Stimulated activated CD4-positive, alpha-beta T cell treated with anti-CD3 and anti-CD28 coated beads, Interleukin-1b, Interleukin-23, amount 100 ng/mL, for 48 hours (primary cell): ENCODE data around the gene FAF2.
"Not testable (repeated sequence)": the region's sequence is repeated elsewhere in the genome, so short reads cannot be mapped to it uniquely, and the experiment has no call there.

Experiments used
- DNase-seq: peaks from one replicate; pipeline ENCODE4 v3.0.0-alpha.2; 2020

The FAF2 gene

GRCh38 chr5:176463113-176463764 lies 15.1 kb downstream of the FAF2 start:
- no peak for DNase-seq

- no peak for DNase-seq
These were observed 18.2 kb downstream of the FAF2 start for GRCh38 chr5:176466245-176466871.

GRCh38 chr5:176469296-176469695 lies 21.1 kb downstream of the FAF2 start:
- DNase-seq = no peak

GRCh38 chr5:176470539-176470938 lies 22.4 kb downstream of the FAF2 start:
- no peak for DNase-seq

GRCh38 chr5:176471098-176471497 lies 22.9 kb downstream of the FAF2 start:
- DNase-seq = no peak

- DNase-seq = no peak
These were observed 25.3 kb downstream of the FAF2 start for GRCh38 chr5:176473335-176474006.

- DNase-seq = no peak
These were observed 26.3 kb downstream of the FAF2 start for GRCh38 chr5:176474476-176474875.

- DNase-seq = no peak
These were observed 33.5 kb downstream of the FAF2 start for GRCh38 chr5:176481711-176482110.

GRCh38 chr5:176485176-176485575 lies 37.0 kb downstream of the FAF2 start:
- DNase-seq = no peak

- DNase-seq = no peak
These were observed 38.1 kb downstream of the FAF2 start for GRCh38 chr5:176486189-176486757.

- DNase-seq = not testable (repeated sequence)
These were observed 39.0 kb downstream of the FAF2 start for GRCh38 chr5:176487160-176487559.

GRCh38 chr5:176489077-176489476 lies 40.9 kb downstream of the FAF2 start:
- DNase-seq = no peak

GRCh38 chr5:176490301-176490700 lies 42.1 kb downstream of the FAF2 start:
- no peak for DNase-seq

- DNase-seq = no peak
These were observed 42.9 kb downstream of the FAF2 start for GRCh38 chr5:176491101-176491502.

GRCh38 chr5:176491901-176492300 lies 43.7 kb downstream of the FAF2 start:
- DNase-seq = no peak

GRCh38 chr5:176492431-176492830 lies 44.2 kb downstream of the FAF2 start:
- no peak for DNase-seq

GRCh38 chr5:176497852-176498251 lies 49.7 kb downstream of the FAF2 start:
- DNase-seq = no peak

- DNase-seq = no peak
These were observed 51.1 kb downstream of the FAF2 start for GRCh38 chr5:176499273-176499672.

GRCh38 chr5:176500511-176500910 lies 52.3 kb downstream of the FAF2 start:
- DNase-seq = no peak

GRCh38 chr5:176501333-176501732 lies 53.1 kb downstream of the FAF2 start:
- DNase-seq = no peak

- no peak for DNase-seq
These were observed 55.3 kb downstream of the FAF2 start for GRCh38 chr5:176503496-176503895.

- no peak for DNase-seq
These were observed 59.7 kb downstream of the FAF2 start for GRCh38 chr5:176507911-176508310.

- DNase-seq = no peak
These were observed 60.4 kb downstream of the FAF2 start for GRCh38 chr5:176508603-176509002.

- no peak for DNase-seq
These were observed 65.6 kb downstream of the FAF2 start for GRCh38 chr5:176513788-176514187.
